Activated CD4-positive, alpha-beta T cell treated with anti-CD3 and anti-CD28 coated beads, Interleukin-10, Interleukin-2, amounts not matched to agents 100 ng/mL and 50 ng/mL, durations not matched to agents 16 hours and 8 hours (primary cell): Measurements from ENCODE around the gene C20orf144.
"Not testable (repeated sequence)": the region's sequence is repeated elsewhere in the genome, so short reads cannot be mapped to it uniquely, and the experiment has no call there.

Experiments used
- DNase-seq: peaks from one replicate; pipeline ENCODE4 v3.0.0-alpha.2; 2020

Gene C20orf144

GRCh38 chr20:33697129-33697528 is 35.0 kb downstream of the C20orf144 start:
- no peak for DNase-seq

GRCh38 chr20:33698966-33699365 is 36.8 kb downstream of the C20orf144 start:
- not testable (repeated sequence) for DNase-seq

- not testable (repeated sequence) for DNase-seq
These were observed 38.7 kb downstream of the C20orf144 start for GRCh38 chr20:33700696-33701441.

GRCh38 chr20:33701629-33702450 is 39.7 kb downstream of the C20orf144 start:
- no peak for DNase-seq

- DNase-seq, result no peak
These were observed 40.7 kb downstream of the C20orf144 start for GRCh38 chr20:33702861-33703260.

GRCh38 chr20:33703498-33704137 is 41.5 kb downstream of the C20orf144 start:
- no peak for DNase-seq

- DNase-seq, result no peak
These were observed 42.2 kb downstream of the C20orf144 start for GRCh38 chr20:33704197-33704924.

- no peak for DNase-seq
These were observed 45.5 kb downstream of the C20orf144 start for GRCh38 chr20:33707668-33708067.

GRCh38 chr20:33709398-33709797 is 47.3 kb downstream of the C20orf144 start:
- DNase-seq, result no peak

GRCh38 chr20:33709905-33710541 is 47.9 kb downstream of the C20orf144 start:
- no peak for DNase-seq

GRCh38 chr20:33710681-33711445 is 48.7 kb downstream of the C20orf144 start:
- no peak for DNase-seq

GRCh38 chr20:33711446-33711738 is 49.3 kb downstream of the C20orf144 start:
- DNase-seq, result no peak
